ENCODE measurements around the gene TBC1D5. TPM values are rescaled to one million over a fixed set of nuclear protein-coding genes. Genes with fewer than 3 reads are reported as not detected.

TBC1D5 gene
- total and polyA plus RNA-seq, 2 donors (not counting 1 experiment from before 2014, with no cell fraction given), result 22.6 to 111 TPM

DNA sequence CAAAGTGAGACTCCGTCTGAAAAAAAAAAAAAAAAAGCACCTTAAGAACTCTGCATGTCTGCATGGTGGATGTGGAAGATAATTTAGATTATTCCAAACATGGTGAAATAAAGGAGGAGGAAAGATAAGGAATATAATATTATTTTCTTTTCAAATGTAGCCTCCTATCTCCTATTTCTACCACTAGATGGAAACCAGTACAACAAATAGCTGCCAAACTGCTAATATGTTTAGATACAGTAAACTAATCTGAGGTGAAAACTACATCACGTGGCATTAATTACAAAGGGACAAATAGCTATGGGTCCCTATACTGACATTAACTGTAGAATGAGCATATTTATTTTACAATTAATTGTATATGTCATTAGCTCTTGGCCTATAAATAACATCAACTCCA is 197.8 kb downstream of the TBC1D5 start:
- no peaks in the 10 kb centered on the region for H4K20me1 ChIP-seq (ENCODE audit: control insufficient read depth, insufficient read depth, low read length, poor library complexity, severe bottlenecking)
- no peaks in the 10 kb centered on the region for H3K27me3 ChIP-seq (replicated peaks in 1 of 4; ENCODE audit: control extremely low read depth in 1 of 4, control insufficient read depth in 3 of 4, insufficient read depth in 4 of 4, low read length in 3 of 4)
- H3K36me3 ChIP-seq (replicated peaks in 1 of 2; ENCODE audit: control extremely low read depth in 1 of 2, control insufficient read depth in 1 of 2, extremely low read depth in 1 of 2, insufficient read depth in 2 of 2, low read length in 1 of 2), result peaks cover 2 to 4% of the 10 kb centered on the region in 2 experiments
- H3K4me1 ChIP-seq (ENCODE audit: control insufficient read depth in 2 of 2, insufficient read depth in 2 of 2, low read length in 2 of 2), result no peaks in the 10 kb centered on the region
- Mint-ChIP-seq H3K9me3 (ENCODE audit: insufficient read depth) (peaks cover 2% of the 10 kb centered on the region), H3K4me1 (no peaks in the 10 kb centered on the region), H3K27ac (no peak overlapping the region), H3K4me3 (no peak overlapping the region), H3K27me3 (no peaks in the 10 kb centered on the region)
- no peak for DNase-seq
- H3K4me3 ChIP-seq (ENCODE audit: control extremely low read depth in 1 of 5, extremely low read depth in 1 of 5, insufficient read depth in 1 of 5, low read depth in 2 of 5, low read length in 4 of 5), result no peak overlapping the region
- intact Hi-C loops (cut with micrococcal nuclease), result loop anchor here (10.0 kb wide), 1 partner anchor 300 kb away; no protein-coding TSS in a partner anchor
- no peaks in the 10 kb centered on the region for H3K9me3 ChIP-seq (ENCODE audit: control extremely low read depth in 1 of 3, control insufficient read depth in 2 of 3, insufficient read depth in 1 of 3, low read length in 2 of 3)
- no peak for ATAC-seq (ENCODE audit: low read depth)
- peaks cover 7% of the 10 kb centered on the region for H3K79me2 ChIP-seq (ENCODE audit: control insufficient read depth, insufficient read depth, low read length)
- no peak overlapping the region for H3K4me2 ChIP-seq (replicated peaks; ENCODE audit: low read depth, low read length, poor library complexity, severe bottlenecking)
- WGBS (ENCODE audit: insufficient coverage), result 100% methylated on average over 1 of the region's 2 CpGs
- ChIA-PET CTCF (interaction anchor here (0.7 kb wide), 1 partner anchor 1229 kb away, joined by 3 read pairs; no protein-coding TSS in a partner anchor), POLR2A (no interaction called here)
- no peak overlapping the region for H2AFZ ChIP-seq (ENCODE audit: insufficient read depth, low read depth, low read length, poor library complexity, severe bottlenecking)
- no peak overlapping the region for H3K9ac ChIP-seq (ENCODE audit: low read length)
- no peak for TF ChIP-seq EZH2 (IDR thresholded peaks at IDR 0.05; ENCODE audit: borderline replicate concordance, insufficient read depth, low read depth, low read length, poor library complexity, severe bottlenecking)
- H3K27ac ChIP-seq (ENCODE audit: low read length in 2 of 2), result no peak overlapping the region

DNA sequence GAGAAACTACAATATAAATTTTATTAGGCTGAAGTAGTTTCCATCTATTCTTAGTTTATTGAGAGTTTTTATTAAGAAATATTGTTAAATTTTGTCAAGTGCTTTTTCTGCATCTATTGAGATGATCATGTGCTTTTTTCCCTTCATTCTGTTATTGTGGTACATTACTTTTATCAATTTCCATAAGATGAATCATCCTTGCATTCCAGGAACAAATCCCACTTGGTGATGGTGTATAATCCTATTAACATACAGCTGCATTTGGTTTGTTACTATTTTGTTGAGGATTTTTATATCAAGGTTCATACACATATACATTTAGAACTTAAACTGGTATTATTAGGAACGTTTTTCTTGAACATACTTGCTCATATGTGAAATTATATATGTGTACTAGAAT is 199.8 kb downstream of the TBC1D5 start:
- H3K27ac Mint-ChIP-seq, result no peak overlapping the region
- H3K9me3 ChIP-seq (ENCODE audit: control extremely low read depth in 1 of 3, control insufficient read depth in 2 of 3, insufficient read depth in 1 of 3, low read length in 2 of 3), result no peaks in the 10 kb centered on the region
- peaks cover 2 to 4% of the 10 kb centered on the region in 2 experiments for H3K36me3 ChIP-seq (replicated peaks in 1 of 2; ENCODE audit: control extremely low read depth in 1 of 2, control insufficient read depth in 1 of 2, extremely low read depth in 1 of 2, insufficient read depth in 2 of 2, low read length in 1 of 2)
- no peak for ATAC-seq (ENCODE audit: low read depth)
- no peak overlapping the region for H3K4me3 Mint-ChIP-seq
- no peak overlapping the region for H2AFZ ChIP-seq (ENCODE audit: insufficient read depth, low read depth, low read length, poor library complexity, severe bottlenecking)
- no peaks in the 10 kb centered on the region for H3K4me1 ChIP-seq (ENCODE audit: control insufficient read depth in 2 of 2, insufficient read depth in 2 of 2, low read length in 2 of 2)
- peaks cover 14% of the 10 kb centered on the region for H3K79me2 ChIP-seq (ENCODE audit: control insufficient read depth, insufficient read depth, low read length)
- H3K4me1 Mint-ChIP-seq, result no peaks in the 10 kb centered on the region
- no peak overlapping the region for H3K9ac ChIP-seq (ENCODE audit: low read length)
- no peak for TF ChIP-seq EZH2 (IDR thresholded peaks at IDR 0.05; ENCODE audit: borderline replicate concordance, insufficient read depth, low read depth, low read length, poor library complexity, severe bottlenecking)
- TF ChIP-seq, protein P1, sequence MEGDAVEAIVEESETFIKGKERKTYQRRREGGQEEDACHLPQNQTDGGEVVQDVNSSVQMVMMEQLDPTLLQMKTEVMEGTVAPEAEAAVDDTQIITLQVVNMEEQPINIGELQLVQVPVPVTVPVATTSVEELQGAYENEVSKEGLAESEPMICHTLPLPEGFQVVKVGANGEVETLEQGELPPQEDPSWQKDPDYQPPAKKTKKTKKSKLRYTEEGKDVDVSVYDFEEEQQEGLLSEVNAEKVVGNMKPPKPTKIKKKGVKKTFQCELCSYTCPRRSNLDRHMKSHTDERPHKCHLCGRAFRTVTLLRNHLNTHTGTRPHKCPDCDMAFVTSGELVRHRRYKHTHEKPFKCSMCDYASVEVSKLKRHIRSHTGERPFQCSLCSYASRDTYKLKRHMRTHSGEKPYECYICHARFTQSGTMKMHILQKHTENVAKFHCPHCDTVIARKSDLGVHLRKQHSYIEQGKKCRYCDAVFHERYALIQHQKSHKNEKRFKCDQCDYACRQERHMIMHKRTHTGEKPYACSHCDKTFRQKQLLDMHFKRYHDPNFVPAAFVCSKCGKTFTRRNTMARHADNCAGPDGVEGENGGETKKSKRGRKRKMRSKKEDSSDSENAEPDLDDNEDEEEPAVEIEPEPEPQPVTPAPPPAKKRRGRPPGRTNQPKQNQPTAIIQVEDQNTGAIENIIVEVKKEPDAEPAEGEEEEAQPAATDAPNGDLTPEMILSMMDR (IDR thresholded peaks at IDR 0.05), result no peak
- H3K27me3 ChIP-seq (replicated peaks in 1 of 4; ENCODE audit: control extremely low read depth in 1 of 4, control insufficient read depth in 3 of 4, insufficient read depth in 4 of 4, low read length in 3 of 4), result no peaks in the 10 kb centered on the region
- no peak for DNase-seq
- H3K27me3 Mint-ChIP-seq, result no peaks in the 10 kb centered on the region
- WGBS (ENCODE audit: insufficient coverage), result no CpG with 5 or more reads among the region's 1 CpG
- H4K20me1 ChIP-seq (ENCODE audit: control insufficient read depth, insufficient read depth, low read length, poor library complexity, severe bottlenecking), result peaks cover 7% of the 10 kb centered on the region
- H3K4me3 ChIP-seq (ENCODE audit: control extremely low read depth in 1 of 5, extremely low read depth in 1 of 5, insufficient read depth in 1 of 5, low read depth in 2 of 5, low read length in 4 of 5), result no peak overlapping the region
- ChIA-PET POLR2A (no interaction called here), CTCF (no interaction called here)
- H3K9me3 Mint-ChIP-seq (ENCODE audit: insufficient read depth), result peaks cover 2% of the 10 kb centered on the region
- no peak overlapping the region for H3K4me2 ChIP-seq (replicated peaks; ENCODE audit: low read depth, low read length, poor library complexity, severe bottlenecking)
- intact Hi-C loops (cut with micrococcal nuclease), result loop anchor here (10.0 kb wide), 1 partner anchor 302 kb away; no protein-coding TSS in a partner anchor
- no peak overlapping the region for H3K27ac ChIP-seq (ENCODE audit: low read length in 2 of 2)

All from B cell (primary cell).